ENCODE results near the gene PLCL1.
A peak's percentile ranks its signal among the peaks of the same experiment; 100 is the strongest.

The PLCL1 gene

GRCh38 chr2:197804049-197804757 lies at the start of gene PLCL1:
Gene PLCL1 (plus strand): TSS chr2:197804593.
- no peak for DNase-seq (ENCODE audit: low spot score)

- no peak for DNase-seq (ENCODE audit: low spot score)
Observed at GRCh38 chr2:197759013-197759412, 45.4 kb upstream of the PLCL1 start.

- DNase-seq (ENCODE audit: low spot score) = no peak
Observed at GRCh38 chr2:197759625-197760292, 44.6 kb upstream of the PLCL1 start.

DNA sequence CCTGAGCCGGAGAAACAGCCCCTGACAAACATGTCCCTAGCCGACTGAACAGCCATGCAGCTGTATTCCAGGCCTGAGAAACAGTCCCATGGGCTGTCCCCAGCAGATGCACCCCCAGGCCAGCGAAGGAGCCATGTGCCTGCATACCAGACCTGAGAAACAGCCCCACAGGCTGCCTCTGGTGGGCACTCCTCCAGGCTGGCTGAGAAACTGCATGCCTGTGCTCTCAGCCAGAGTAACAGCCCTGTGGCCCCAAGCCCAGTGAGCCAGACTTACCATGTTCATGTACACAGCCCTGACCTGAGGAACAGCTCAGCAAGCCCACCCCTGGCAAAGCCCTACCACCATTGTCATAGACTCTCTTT lies 44.1 kb upstream of the PLCL1 start:
- no peak for DNase-seq (ENCODE audit: low spot score)

GRCh38 chr2:197777823-197778407 lies 26.5 kb upstream of the PLCL1 start:
- DNase-seq (ENCODE audit: low spot score) = peak; percentile 64

GRCh38 chr2:197779261-197779660 lies 25.1 kb upstream of the PLCL1 start:
- DNase-seq (ENCODE audit: low spot score) = no peak

- DNase-seq (ENCODE audit: low spot score) = no peak
Observed at GRCh38 chr2:197782126-197782525, 22.3 kb upstream of the PLCL1 start.

GRCh38 chr2:197784956-197785941 lies 19.1 kb upstream of the PLCL1 start, which contains the start of gene BOLL:
Gene BOLL (minus strand): TSS chr2:197785319. CDS start chr2:197781850, 3,469 bp downstream.
- DNase-seq (ENCODE audit: low spot score) = no peak

DNA sequence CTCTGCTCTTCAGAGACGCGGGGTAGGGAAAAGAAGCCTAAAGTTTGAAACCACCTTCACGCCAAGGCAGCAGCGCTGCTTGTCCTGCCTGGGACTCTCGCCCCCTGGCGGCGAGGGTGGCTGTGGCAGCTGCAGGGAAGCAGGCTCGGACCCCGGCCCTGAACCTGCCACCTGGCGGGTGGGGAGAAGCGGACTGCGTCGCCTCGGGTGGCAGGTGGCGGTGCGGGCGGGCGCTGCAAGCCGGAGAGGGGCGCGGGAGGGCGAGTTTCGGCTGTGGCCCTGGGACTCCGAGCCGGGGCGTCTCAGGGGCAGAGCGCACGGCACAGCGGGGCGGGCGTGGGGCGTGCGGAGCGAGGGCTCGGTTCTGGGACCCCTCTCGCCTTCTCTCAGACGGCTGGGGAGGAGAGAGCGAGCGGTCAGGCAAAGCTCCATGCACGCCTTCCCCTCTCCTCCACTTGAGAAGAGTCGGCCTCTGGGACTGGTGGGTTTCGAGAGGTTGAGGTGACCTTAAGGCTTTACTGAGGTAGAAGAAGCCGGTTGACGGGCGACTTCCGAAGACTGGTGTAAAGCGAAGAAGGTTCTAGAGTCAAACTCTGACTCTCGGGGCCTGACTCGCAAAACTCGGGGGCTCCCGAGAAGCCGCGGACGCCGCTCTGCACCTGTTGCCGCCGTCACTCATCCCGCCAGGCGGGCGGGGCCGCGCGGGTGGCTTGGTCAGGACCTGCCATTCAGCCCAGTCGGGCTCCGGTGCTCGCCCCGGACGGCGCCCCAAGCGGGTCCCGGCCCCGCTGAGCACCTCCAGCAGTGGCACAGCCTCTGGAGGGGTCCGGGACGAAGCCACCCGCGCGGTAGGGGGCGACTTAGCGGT lies 18.1 kb upstream of the PLCL1 start:
- DNase-seq (ENCODE audit: low spot score) = peak; percentile 23

DNA sequence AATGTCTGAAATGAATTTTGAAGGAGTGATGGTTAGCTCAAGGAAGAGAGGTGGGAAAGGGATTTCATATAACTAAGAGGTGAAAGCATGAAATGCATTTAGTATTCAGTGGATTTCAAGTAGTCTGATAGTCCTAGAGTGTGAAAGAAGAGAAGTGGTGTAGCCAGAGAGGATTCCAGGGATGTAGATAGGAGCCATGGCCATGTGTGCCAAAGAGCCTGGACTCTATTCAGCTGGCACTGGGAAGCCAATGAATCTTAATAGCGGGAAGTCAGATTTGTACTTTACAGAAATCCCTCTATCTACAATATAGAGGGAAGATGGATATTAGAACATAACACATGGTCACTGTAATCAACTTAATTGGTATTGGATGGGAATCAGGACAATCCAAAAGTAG lies 10.9 kb upstream of the PLCL1 start:
- no peak for DNase-seq (ENCODE audit: low spot score)

- DNase-seq (ENCODE audit: low spot score) = no peak
Observed at GRCh38 chr2:197795277-197795676, 9.1 kb upstream of the PLCL1 start.

- no peak for DNase-seq (ENCODE audit: low spot score)
Observed at GRCh38 chr2:197798187-197798586, 6.2 kb upstream of the PLCL1 start.

- no peak for DNase-seq (ENCODE audit: low spot score)
Observed at GRCh38 chr2:197799068-197799467, 5.3 kb upstream of the PLCL1 start.

- no peak for DNase-seq (ENCODE audit: low spot score)
Observed at GRCh38 chr2:197800091-197800490, 4.3 kb upstream of the PLCL1 start.

DNA sequence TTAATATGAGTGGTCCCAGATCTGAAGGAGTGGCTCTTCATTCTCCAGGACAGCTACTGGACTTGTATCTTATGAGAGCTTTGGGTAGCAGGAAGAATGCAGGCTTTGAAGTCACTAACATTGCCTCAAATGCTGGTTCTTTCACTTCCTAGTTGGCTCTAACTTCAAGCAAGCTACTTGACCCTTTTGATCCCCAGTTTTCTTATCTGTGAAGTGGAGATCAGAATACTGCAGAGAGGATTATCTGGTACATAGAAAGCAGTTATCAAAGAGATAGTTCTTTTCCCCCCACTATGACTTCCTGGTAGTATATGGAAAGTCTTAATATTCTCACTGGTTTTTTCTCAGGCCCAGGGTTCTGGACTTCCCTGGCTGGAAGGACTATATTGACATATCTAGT lies 3.4 kb upstream of the PLCL1 start:
- no peak for DNase-seq (ENCODE audit: low spot score)

DNA sequence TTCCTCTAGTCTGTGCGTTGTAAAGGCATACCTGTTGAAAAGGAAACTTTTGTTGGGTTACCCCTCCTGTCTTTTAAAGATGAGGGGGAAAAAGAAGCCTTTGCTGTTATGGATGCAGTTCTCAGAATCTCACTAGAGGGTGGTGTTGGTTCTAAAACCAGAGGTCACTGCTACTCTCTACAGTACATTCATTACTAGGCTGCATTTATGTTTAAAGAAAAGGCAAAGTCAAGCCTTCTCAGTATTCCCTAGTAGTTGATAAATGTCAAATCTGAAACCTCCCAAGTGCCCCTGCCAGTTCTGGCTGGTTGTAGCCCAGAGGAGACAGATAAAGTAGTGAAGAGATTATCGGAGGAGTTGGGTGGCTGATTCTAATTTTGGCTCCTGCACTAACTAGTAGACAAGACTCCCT lies 1.4 kb upstream of the PLCL1 start:
- DNase-seq (ENCODE audit: low spot score) = no peak

DNA sequence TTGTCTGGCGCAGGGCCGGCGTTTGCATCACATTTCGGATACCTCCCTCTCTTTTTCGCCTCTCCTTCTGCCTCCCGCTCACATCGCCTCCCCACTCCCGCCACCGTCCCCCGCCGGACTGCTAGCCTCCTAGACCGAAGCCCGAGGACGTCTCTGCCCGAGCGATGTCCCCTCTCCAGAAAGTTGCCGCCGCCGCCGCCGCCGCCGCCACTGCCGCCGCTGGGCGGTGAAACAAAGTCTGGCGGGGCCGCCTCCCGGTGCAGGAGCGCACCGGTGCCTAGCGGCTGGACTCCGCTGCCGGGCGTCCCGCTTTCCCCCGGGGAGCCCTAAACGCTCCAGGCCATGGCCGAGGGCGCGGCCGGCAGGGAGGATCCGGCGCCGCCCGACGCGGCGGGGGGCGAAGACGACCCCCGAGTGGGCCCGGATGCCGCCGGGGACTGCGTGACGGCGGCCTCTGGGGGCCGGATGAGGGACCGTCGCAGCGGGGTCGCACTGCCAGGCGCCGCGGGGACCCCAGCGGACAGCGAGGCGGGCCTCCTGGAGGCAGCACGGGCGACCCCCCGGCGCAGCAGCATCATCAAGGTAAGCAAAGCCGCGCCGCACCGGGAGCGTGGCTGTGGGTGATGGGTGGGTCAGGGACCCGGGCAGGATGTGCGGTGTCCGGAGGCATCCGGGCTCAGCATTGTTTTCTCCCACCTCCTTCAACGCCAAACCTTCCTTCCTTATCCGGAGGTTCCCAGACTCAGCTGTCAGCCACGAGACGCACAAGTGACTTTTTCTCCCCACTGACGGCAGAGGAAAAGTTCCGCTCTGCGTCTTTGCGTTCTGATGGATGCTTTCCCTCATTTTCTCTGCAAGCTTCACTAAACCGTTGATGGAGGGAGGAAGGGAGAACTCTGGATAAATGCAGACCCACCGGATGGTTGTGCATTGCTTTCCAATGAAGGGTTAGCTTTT lies 643 bp downstream of the PLCL1 start:
- DNase-seq (ENCODE audit: low spot score) = no peak

DNA sequence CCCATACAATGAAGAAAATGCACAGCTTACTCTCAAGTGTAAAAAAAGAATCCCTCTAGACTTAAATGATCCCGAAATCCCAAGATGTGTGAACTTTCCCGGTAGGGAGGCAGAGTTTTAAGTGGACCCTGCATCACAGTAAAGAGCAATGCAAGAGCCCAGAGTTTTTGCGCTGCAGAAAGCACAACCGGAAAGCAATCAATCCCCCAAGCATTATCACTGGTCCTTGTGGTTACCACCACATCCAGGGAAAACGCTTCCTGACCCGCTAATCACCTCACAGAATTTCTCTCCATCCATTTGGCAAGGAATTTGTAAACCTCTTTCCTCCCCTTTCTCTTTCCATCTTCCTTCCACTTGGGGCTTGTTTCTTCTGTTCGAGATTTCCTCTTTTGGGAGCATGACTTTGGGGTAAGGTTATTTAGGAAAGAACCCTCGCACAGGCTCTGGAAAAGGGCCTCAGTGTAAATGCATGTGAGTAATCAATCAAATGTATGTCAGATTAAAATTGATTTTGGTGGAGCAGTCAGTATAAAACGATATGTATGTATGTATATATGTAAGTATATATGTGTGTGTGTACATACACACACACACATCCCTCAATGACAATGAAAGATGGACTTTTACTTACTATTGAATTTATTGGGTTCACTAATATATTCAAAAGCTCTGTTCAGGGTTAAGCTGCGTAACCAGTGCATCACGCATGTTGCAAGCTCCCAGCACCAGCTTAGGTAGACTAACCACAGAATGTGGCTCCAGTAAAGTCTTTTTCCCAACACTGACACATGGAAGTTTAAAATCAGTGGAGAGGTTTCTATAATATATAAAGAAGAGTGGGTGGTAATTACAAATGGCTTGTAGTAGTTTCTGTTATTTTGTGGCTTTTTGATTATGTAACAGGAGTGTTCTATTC lies 1.6 kb downstream of the PLCL1 start:
- no peak for DNase-seq (ENCODE audit: low spot score)

DNA sequence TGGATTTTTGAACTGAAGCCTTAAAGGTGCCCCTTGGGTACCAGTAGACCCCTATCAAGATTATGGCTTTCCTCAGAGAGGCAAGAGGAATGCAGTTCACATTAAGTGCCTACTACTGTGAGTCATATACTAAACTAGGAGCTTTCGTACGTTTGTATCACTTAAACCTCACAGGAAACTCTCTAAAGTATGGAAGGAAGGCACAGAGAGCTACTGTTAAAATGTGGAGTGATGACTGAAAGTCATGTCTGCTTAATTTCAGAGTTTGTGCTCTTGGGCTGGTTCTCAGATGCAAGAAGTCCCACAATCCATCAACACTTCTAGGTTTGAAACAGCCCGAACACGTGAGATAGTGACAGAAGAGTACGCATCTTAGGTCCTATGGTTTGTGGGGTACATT lies 4.7 kb downstream of the PLCL1 start:
- DNase-seq (ENCODE audit: low spot score) = no peak

Measured in hematopoietic multipotent progenitor cell treated with erythropoietin and hydrocortisone succinate and interleukin-3 and kit ligand, for 17 days (in vitro differentiated cells).